GM12801 (cell line): ENCODE measurements around the gene KREMEN2.

ENCODE experiments used
- TF ChIP-seq, protein P1 (sequence below): IDR thresholded peaks from one replicate; pipeline ENCODE4 v1.5.1; 2011; ENCODE audit warnings: control low read depth; ENCODE audit not compliant: insufficient read length; ENCODE audit errors: extremely low read depth

The KREMEN2 gene

DNA sequence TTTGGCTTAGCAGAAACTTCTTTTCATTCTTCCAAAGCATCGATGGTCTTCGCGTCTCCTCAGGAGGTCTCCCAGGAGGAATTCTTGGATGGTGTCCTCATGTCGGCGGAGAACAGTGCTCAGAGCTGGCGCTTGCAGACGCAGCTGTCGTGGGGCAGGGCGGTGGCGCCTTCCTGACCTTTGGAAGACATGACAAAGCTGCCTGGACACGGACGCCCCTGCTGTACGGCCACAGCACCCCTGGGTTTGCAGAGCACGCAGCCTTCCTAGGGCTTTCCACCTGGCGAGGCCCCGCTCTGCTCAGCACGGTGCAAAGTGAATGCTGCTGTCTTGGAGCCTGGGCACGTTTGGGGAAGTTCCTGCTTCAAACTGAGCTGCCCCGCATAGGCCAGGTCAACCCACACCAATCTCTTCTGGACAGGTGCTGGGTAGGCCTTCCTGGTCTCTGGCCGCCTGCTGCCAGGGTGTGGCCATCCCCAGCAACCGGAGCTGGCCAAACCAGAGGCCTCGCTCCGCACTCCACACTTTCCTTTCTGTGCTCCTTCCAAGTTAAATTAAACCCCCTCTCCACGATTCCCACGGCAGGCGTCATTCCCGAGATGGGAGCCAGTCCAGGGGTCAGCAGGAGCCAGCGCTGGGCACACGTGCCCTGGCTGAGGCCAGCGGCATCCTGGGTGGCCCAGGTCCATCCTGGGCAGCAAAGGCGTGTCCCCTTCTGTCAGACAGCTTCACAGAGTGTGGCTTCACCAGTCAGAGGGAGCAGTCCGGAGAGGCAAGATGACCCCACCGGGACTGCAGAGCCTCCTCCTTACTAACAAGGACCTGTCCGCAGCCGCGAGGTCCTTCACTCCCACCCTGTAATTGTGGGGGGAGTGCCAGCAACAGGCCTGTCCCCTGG lies 15.0 kb upstream of the KREMEN2 start:
- TF ChIP-seq, protein P1, sequence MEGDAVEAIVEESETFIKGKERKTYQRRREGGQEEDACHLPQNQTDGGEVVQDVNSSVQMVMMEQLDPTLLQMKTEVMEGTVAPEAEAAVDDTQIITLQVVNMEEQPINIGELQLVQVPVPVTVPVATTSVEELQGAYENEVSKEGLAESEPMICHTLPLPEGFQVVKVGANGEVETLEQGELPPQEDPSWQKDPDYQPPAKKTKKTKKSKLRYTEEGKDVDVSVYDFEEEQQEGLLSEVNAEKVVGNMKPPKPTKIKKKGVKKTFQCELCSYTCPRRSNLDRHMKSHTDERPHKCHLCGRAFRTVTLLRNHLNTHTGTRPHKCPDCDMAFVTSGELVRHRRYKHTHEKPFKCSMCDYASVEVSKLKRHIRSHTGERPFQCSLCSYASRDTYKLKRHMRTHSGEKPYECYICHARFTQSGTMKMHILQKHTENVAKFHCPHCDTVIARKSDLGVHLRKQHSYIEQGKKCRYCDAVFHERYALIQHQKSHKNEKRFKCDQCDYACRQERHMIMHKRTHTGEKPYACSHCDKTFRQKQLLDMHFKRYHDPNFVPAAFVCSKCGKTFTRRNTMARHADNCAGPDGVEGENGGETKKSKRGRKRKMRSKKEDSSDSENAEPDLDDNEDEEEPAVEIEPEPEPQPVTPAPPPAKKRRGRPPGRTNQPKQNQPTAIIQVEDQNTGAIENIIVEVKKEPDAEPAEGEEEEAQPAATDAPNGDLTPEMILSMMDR = no peak

DNA sequence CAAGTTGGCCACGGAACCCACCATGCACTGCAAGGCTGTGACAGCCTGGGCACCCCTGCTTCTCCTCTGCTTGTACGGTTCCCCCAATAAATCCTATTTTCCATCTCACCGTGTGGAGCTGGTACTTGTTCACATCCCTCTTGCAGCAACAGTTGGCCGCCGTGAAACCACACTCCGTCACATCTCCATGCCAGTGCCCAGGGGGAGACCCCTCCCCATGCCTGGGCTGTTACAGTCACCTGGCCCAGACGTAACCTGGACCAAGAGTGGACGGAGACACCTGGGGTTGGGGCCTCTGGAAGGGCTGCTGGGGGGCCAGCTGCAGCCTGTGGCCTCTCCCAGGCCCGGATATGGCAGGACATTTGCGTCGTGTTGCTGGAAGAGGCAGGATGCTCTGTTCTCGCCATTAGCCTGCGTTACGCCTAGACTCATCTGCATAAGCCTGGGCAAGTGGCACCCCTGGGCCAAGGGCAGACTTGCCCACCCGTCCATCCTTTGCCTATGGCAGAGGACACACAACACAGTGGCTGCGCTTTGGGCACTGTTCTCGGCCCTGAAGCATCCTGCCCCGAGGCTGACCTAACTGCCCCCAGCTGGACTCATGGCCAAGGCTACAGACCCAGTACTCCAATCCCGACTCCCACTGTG lies 14.2 kb upstream of the KREMEN2 start:
- TF ChIP-seq, protein P1 = no peak

DNA sequence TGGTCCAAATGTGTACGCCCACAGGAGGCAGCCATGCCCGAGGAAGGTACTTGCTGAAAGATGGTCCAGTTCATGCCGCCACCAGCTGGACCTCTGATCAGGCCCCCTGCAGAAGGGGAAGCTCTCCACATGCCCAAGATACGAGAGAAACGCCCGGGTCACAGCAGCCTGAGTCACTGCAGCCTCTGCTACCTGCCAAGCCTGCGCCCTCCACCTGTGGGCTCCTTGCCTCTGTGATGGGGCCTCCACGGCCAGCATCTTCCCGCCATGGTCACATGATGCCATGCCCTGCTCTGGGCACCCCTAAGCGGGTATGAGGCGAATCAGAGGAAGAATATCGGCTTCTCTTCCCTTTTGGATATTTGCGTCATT lies 13.7 kb upstream of the KREMEN2 start:
- TF ChIP-seq, protein P1 = no peak

DNA sequence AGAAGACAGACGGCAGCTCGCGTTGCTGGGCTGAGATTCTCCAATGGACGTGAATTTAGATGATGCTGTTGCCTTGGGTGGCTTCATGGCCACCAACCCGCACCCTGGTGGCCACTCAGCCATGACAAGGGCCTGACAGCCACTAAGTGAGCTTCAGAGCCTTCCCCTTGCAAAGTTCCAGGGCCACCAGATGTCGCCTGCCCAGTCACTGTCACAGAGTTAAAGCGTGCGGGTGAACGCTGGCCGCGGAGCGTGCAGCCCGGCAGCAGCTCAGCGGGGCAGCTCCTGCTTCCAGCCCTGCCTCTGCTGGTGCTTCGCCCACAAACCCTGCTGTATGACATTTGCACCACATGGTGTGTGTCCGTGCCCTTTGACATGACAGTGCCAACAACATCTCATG lies 13.3 kb upstream of the KREMEN2 start:
- TF ChIP-seq, protein P1 = no peak

DNA sequence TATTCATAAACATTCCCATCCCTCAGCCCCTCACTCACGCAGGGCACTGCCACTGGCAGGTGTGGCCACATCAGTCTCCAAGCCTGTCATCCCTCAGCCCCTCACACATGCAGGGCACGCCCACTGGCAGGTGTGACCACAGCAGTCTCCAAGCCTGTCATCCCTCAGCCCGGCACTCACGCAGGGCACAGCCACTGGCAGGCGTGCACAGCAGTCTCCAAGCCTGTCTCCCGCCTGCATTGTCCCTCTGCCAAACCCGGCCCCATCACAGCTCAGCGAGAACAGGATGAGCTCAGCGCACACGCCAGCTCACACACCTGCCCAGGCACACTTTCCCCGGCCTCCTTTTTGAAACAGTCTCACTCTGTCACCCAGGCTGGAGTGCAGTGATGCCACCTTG lies 11.4 kb upstream of the KREMEN2 start:
- TF ChIP-seq, protein P1 = no peak

DNA sequence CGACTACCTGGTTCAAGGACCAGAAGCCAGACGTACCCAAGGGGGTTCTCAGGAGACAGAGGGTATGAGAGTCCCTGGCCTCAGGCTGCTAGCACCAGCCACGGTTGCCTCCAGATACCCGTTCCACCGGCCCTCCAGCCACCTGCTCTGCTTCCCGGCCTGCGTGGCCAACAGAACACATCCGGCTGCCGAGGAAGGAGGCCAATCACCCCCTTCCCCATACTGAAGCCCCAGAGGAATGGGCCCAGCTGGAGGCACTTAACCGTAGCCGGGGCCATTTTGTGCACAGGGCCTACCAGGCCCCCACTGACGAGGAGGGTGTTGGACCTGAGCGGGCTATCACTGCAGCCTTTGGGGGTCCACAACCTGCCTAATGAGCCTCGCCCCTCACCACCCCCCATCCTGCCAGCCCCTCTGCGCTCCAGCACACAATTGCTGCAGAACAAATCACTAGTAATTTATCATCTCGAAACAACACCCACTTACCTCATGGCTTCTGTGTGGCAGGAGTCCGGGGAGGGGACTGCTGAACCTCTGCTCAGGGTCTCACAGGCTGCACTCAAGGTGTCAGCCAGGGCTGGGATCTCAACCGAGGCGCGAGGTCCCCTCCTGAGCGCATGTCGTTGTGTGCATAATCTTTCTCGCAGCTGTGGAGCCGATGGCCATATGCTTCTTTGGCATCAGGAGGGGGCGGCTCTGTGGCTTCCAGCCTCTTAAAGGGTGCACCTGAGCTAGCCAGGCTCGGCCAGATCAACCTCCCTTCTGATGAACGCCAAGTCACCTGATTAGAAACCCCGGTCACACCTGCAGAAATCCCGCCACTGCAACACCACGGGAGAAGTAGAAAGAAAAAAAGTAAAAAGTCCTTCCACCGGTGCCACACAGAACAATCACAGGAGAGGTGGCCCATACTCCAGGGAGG lies 10.1 kb upstream of the KREMEN2 start:
- TF ChIP-seq, protein P1 = no peak

DNA sequence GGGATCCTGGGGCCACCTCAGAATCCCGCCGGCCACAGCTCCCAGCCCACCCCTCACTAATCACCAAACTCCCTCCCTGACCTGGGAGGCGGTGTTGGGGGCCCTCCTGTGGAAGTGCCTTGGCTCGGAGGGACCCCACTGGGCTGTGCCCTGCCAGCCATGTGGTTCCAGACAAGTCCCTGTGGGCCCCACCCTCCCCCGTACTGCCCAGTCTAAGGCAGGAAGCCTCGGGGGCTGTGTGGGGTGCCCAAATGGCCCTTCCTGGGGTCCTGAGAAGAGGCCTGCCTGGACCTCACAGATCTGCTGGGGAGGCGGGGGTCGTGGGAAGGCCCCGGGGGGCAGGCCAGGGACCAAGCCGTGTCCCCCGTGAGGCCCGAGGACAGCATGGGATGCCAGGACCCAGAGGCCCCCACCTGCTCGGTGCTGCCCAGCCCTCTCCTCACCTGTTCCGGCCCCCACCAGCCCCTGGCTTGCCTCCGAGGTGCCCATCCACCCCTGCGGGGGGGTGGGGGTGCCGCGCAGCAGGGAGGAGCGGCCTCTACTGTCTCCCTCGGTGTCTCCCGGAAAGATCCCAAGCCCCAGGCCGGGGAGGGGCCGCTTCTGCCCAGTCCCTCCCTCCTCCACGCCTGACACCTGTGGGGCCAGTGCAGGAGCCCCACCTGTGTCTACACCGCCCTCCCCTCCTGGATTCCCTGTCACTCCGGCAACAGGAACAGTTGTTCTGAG lies 9.3 kb upstream of the KREMEN2 start:
- TF ChIP-seq, protein P1 = no peak
